ENCODE results near the gene LRRFIP2. TPM values are rescaled to one million over a fixed set of nuclear protein-coding genes. Genes with fewer than 3 reads are reported as not detected.

The LRRFIP2 gene
- total RNA-seq, 1 donor from 2014 or later: 137 TPM

Other genes starting within 250 kb of the LRRFIP2 start
- gene TRANK1, start 229.5 kb downstream of the LRRFIP2 start, total RNA-seq: 6.6 TPM
- 19.1 TPM for gene EPM2AIP1, start 181.5 kb downstream of the LRRFIP2 start, total RNA-seq
- gene MLH1, start 181.1 kb downstream of the LRRFIP2 start, total RNA-seq: 38.8 TPM
- 193 TPM for gene GOLGA4, start 68.7 kb upstream of the LRRFIP2 start, total RNA-seq

Data from left ventricle myocardium superior (tissue), 1 donor.